A172 (cell line): ENCODE measurements around the gene GRSF1. TPM values are rescaled to one million over a fixed set of nuclear protein-coding genes. Genes with fewer than 3 reads are reported as not detected.
"Not testable (repeated sequence)": the region's sequence is repeated elsewhere in the genome, so short reads cannot be mapped to it uniquely, and the experiment has no call there.

Experiments used
- DNase-seq: peaks from one replicate; pipeline ENCODE4 v3.0.0-alpha.2; 2015; ENCODE audit warnings: low spot score
- total RNA-seq: library from RNA; depleted of rRNA; stranded (reverse); fragments of >200 nt; shearing (Covaris generic); gene quantifications from 2 replicates; pipeline ENCODE4 v1.2.3, GENCODE V29; 2014; rRNA removed

GRSF1 gene, protein sequence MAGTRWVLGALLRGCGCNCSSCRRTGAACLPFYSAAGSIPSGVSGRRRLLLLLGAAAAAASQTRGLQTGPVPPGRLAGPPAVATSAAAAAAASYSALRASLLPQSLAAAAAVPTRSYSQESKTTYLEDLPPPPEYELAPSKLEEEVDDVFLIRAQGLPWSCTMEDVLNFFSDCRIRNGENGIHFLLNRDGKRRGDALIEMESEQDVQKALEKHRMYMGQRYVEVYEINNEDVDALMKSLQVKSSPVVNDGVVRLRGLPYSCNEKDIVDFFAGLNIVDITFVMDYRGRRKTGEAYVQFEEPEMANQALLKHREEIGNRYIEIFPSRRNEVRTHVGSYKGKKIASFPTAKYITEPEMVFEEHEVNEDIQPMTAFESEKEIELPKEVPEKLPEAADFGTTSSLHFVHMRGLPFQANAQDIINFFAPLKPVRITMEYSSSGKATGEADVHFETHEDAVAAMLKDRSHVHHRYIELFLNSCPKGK
- total RNA-seq = 75.8 and 83.9 TPM in 2 replicates

GRCh38 chr4:70839589-70840093 is at the start of gene GRSF1:
Gene GRSF1 (minus strand): TSS chr4:70839890. CDS start chr4:70839827, 63 bp downstream.
- DNase-seq = peak; percentile 61

DNA sequence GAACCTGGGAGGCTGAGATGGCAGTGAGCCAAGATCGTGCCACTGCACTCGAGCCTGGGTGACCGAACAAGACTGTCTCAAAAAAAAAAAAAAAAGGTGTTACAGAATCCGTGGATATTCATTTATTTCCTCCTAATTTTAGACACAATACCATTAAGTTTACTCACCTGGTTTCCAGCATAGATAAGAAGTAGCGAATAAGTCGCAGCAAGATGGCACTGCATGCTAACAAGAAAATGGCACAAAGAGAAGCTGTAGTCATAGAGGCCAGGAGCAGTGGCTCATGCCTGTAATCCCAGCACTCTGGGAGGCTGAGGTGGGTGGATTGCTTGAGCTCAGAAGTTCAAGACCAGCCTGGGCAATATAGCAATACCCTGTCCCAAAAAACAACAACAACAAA is 45.5 kb upstream of the GRSF1 start:
- no peak for DNase-seq

DNA sequence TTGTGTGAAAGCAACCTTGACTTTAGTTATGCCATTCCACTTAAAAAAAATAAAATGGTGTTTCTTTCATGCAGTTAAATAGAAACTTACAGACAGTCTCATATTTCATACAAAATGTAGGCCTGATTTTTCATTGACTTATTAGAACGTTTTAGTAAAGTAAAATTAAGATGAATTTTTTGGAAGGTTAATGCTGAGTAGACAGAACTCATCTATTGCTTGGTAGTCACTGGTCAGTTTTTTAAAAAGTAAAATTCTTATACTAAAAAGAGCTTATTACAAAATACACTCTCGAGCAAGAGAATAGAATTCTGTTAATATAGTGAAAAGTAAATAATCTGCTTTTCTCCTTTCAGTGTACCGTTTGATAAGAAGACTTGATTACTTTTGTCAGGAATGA is 41.0 kb upstream of the GRSF1 start:
- DNase-seq = no peak

- no peak for DNase-seq
These were observed 37.9 kb upstream of the GRSF1 start for GRCh38 chr4:70877556-70877955.

DNA sequence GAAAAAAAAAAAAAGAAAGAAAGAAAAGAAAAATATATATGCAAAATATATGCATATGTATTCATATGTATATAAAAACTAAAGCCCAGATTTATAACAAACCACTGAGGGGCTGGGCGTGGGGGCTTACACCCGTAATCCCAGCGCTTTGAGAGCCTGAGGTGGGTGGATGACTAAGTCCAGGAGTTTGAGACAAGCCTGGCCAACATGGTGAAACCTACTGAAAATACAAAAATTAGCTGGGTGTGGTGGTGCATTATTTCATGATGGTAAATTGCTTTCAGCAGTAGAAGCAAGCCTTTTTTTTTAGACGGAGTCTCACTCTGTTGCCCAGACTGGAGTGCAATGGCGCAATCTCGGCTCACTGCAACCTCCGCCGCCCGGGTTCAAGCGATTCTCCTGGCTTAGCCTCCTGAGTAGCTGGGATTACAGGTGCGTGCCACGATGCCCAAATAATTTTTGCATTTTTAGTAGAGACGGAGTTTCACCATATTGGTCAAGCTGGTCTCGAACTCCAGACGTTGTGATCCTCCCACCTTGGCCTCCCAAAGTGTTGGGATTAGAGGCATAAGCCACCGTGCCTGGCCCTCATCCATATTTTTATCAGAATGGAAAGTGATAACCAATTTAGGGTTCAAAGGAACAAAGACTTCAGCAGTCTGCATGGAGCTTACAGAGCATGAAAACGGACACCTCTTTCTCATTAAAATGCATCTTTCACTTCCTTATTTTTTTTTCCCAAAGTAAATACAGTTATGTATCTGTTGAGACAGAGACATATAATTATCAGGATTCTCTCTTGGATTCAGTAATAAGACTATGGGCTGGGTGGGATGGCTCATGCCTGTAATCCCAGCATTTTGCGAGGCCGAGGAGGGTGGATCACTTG is 34.8 kb upstream of the GRSF1 start:
- no peak for DNase-seq

DNA sequence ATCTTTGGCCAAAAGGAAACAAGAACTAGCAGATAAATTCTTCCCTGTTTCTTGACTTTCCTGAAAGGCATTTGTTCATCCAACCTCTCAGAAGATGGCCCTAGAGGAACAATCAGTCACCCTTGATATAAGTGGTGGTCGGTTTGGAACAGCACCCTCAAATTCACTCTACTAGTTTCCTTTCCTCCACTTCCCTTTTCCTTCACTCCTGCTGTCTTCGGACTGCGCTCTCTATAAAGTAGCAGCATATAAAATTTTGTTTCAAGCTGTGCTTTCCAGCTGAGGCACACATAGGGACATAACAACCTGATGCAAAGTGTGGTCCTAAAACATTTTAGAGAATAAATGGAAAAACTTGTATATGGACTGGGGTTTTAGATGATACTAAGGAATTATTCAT is 33.5 kb upstream of the GRSF1 start:
- no peak for DNase-seq

- no peak for DNase-seq
These were observed 29.1 kb upstream of the GRSF1 start for GRCh38 chr4:70868778-70869177.

GRCh38 chr4:70863099-70863790 is 23.6 kb upstream of the GRSF1 start:
- DNase-seq = no peak

DNA sequence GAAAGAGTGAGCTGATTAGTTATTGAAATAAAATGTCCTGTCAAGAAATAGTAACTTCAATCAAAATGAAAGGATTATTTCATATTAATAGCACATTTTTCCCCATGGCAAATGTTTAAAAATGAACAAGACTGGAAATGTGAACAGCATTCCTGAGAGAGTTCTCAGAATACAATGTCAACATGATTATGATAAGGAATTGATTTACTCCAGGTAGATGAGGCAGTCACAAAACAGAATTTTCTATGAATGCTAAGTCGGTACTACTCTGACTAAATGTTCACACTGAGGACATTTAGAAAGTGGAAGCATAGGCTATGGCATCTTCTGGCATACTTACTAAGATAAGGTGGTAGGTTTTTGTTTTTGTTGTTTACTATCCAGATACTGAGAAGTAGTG is 19.4 kb upstream of the GRSF1 start:
- DNase-seq = no peak

- no peak for DNase-seq
These were observed 18.8 kb upstream of the GRSF1 start for GRCh38 chr4:70858454-70858853.

GRCh38 chr4:70855464-70855863 is 15.8 kb upstream of the GRSF1 start:
- DNase-seq = no peak

DNA sequence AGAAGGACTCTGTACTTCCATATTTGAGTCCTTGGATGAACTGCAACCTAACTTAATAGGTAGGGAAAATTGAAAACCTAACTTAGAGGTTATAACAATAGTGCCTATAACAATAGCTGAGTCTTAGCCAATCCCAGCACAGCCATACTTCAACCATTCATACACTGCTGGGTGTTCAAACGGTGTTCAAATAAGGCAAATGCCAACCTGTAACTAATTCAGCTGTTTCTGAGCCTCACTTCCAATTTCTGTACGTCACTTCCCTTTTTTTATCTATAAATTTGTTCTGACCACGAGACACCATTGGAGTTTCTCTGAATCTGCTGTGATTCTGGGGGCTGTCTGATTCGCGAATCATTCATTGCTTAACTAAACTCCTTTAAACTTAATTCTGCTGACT is 9.6 kb upstream of the GRSF1 start:
- no peak for DNase-seq

DNA sequence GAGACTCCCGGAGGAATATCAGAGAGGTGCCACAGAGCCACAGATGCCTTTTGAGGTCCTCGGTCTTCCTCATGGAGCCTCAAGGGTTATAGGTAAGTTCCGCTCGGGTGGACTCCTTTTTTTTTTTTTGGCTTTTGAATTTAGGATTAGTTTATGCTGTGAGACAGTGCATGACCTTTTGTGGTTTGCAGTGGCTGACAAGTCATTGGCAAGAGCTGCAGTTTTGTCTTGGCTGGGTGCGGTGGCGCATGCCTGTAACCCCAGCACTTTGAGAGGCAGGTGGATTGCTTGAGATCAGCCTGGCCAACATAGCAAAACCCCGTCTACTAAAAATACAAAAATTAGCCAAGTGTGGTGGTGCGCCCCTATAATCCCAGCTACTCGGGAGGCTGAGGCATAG is 4.5 kb upstream of the GRSF1 start:
- DNase-seq = no peak

GRCh38 chr4:70842761-70843435 is 3.2 kb upstream of the GRSF1 start:
- DNase-seq = no peak

- DNase-seq = no peak
These were observed 2.3 kb upstream of the GRSF1 start for GRCh38 chr4:70841951-70842350.

DNA sequence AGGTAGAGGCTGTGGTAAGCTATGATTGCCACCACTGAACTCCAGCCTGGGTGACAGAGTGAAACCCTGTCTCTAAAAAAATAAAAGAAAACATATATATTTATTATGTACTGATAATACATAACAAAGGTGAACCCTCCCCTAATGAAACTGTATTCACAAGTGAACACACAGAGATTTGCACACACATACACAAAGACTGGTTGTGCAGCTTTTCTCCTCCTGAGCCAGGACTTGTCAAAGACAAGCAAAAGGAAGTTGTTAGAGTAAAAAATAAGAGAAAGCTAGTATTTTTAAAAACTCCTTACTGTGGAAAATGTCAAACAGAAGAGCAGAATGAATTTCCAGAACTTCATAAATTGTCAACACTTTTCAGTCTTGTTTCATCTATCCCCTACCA is 1.5 kb upstream of the GRSF1 start:
- no peak for DNase-seq

GRCh38 chr4:70840631-70841030 is 941 bp upstream of the GRSF1 start:
- DNase-seq = not testable (repeated sequence)

DNA sequence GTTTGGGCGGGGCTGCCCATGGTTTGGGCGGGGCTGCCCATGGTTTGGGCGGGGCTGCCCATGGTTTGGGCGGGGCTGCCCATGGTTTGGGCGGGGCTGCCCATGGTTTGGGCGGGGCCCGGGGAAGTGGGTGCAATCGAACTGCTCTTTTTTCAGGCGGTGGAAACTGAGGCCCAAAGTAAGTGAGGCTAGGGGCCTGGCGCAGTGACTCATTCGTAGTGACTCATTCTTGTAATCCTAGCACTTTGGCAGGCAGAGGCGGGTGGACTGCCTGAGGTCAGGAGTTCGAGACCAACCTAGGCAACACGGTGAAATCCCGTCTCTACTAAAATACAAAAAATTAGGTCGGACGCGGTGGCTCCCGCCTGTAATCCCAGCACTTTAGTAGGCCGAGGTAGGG is 447 bp upstream of the GRSF1 start:
- DNase-seq = peak; percentile 18

- DNase-seq = no peak
These were observed 763 bp downstream of the GRSF1 start for GRCh38 chr4:70838666-70839588.

- DNase-seq = no peak
These were observed 1.5 kb downstream of the GRSF1 start for GRCh38 chr4:70838204-70838603.
